H9 (cell line): Measurements from ENCODE around the gene INTS6. TPM values are rescaled to one million over a fixed set of nuclear protein-coding genes. Genes with fewer than 3 reads are reported as not detected.
A peak's percentile ranks its signal among the peaks of the same experiment; 100 is the strongest.

Experiments
- DNase-seq: peaks from one replicate; pipeline ENCODE4 v3.0.0-alpha.2; 2017
- H2AFZ ChIP-seq: one replicate; pipeline ENCODE4 v1.6.1; 2013; ENCODE audit warnings: mild to moderate bottlenecking, low read length, control low read depth, moderate library complexity
- H2AK5ac ChIP-seq: 2 replicates; pipeline ENCODE4 v1.6.1; 2013; ENCODE audit warnings: low read length, control low read depth, mixed read lengths; ENCODE audit not compliant: insufficient read length
- H2BK120ac ChIP-seq: one replicate; pipeline ENCODE4 v1.6.1; 2013; ENCODE audit warnings: low read depth, mild to moderate bottlenecking, low read length, control low read depth, inconsistent platforms; ENCODE audit not compliant: poor library complexity, severe bottlenecking
- H2BK12ac ChIP-seq: 2 replicates; pipeline ENCODE4 v1.6.1; 2013; ENCODE audit warnings: low read length, control low read depth, mixed read lengths, low read depth; ENCODE audit not compliant: insufficient read length
- H2BK15ac ChIP-seq: 2 replicates; pipeline ENCODE4 v1.6.1; 2013; ENCODE audit warnings: low read depth, low read length, control low read depth
- H2BK20ac ChIP-seq: one replicate; pipeline ENCODE4 v1.6.1; 2013; ENCODE audit warnings: low read depth, mild to moderate bottlenecking, low read length, control low read depth, inconsistent platforms; ENCODE audit not compliant: poor library complexity, severe bottlenecking
- H2BK5ac ChIP-seq: 2 replicates; pipeline ENCODE4 v1.6.1; 2013; ENCODE audit warnings: low read length, control low read depth, mixed read lengths; ENCODE audit not compliant: insufficient read length
- H3K14ac ChIP-seq: 2 replicates; pipeline ENCODE4 v1.6.1; 2013; ENCODE audit warnings: low read length, control low read depth; ENCODE audit not compliant: insufficient read depth
- H3K18ac ChIP-seq: 2 replicates; pipeline ENCODE4 v1.6.1; 2013; ENCODE audit warnings: low read depth, mild to moderate bottlenecking, mixed read lengths, low read length, control low read depth; ENCODE audit not compliant: insufficient read length
- H3K23ac ChIP-seq: 2 replicates; pipeline ENCODE4 v1.6.1; 2013; ENCODE audit warnings: low read length, control low read depth, mixed read lengths, low read depth; ENCODE audit not compliant: insufficient read length
- H3K23me2 ChIP-seq: 2 replicates; pipeline ENCODE4 v1.6.1; 2013; ENCODE audit warnings: low read depth, mild to moderate bottlenecking, mixed read lengths, low read length, control low read depth; ENCODE audit not compliant: insufficient read length, poor library complexity, severe bottlenecking
- H3K27ac ChIP-seq: 2 replicates; pipeline ENCODE4 v1.5.1; 2013; ENCODE audit warnings: low read length, control low read depth, mixed read lengths, low read depth; ENCODE audit not compliant: insufficient read length
- H3K27me3 ChIP-seq: 2 replicates; pipeline ENCODE4 v1.6.1; 2013; ENCODE audit warnings: low read length, control low read depth, inconsistent platforms; ENCODE audit not compliant: insufficient read depth
- H3K4ac ChIP-seq: 2 replicates; pipeline ENCODE4 v1.6.1; 2013; ENCODE audit warnings: low read depth, mild to moderate bottlenecking, control low read depth, inconsistent platforms, low read length, moderate library complexity
- H3K4me1 ChIP-seq: 2 replicates; pipeline ENCODE4 v1.6.1; 2013; ENCODE audit warnings: low read length, control low read depth, inconsistent platforms; ENCODE audit not compliant: insufficient read depth
- H3K4me2 ChIP-seq: 2 replicates; pipeline ENCODE4 v1.6.1; 2013; ENCODE audit warnings: low read length, control low read depth, mixed read lengths; ENCODE audit not compliant: insufficient read length, insufficient read depth
- H3K56ac ChIP-seq: 2 replicates; pipeline ENCODE4 v1.6.1; 2013; ENCODE audit warnings: low read depth, mild to moderate bottlenecking, mixed read lengths, low read length, control low read depth; ENCODE audit not compliant: insufficient read length
- H3K79me1 ChIP-seq: 2 replicates; pipeline ENCODE4 v1.6.1; 2013; ENCODE audit warnings: low read depth, mild to moderate bottlenecking, moderate library complexity, low read length, control low read depth, inconsistent platforms; ENCODE audit not compliant: insufficient read depth, poor library complexity, severe bottlenecking
- H3K79me2 ChIP-seq: 2 replicates; pipeline ENCODE4 v1.6.1; 2013; ENCODE audit warnings: low read length, control low read depth, inconsistent platforms; ENCODE audit not compliant: insufficient read depth
- H3K9ac ChIP-seq: 2 replicates; pipeline ENCODE4 v1.6.1; 2013; ENCODE audit warnings: low read length, control low read depth, mixed read lengths; ENCODE audit not compliant: insufficient read length; ENCODE audit errors: extremely low read depth
- H3K9me3 ChIP-seq: one replicate; pipeline ENCODE4 v1.6.1; 2013; ENCODE audit warnings: low read depth, low read length, inconsistent platforms; ENCODE audit not compliant: control insufficient read depth
- H3T11ph ChIP-seq: one replicate; pipeline ENCODE4 v1.6.1; 2013; ENCODE audit warnings: mild to moderate bottlenecking, low read length, control low read depth, inconsistent platforms
- H4K20me1 ChIP-seq: one replicate; pipeline ENCODE4 v1.6.1; 2013; ENCODE audit not compliant: control insufficient read depth, insufficient read length, insufficient read depth
- H4K5ac ChIP-seq: 2 replicates; pipeline ENCODE4 v1.6.1; 2013; ENCODE audit warnings: low read depth, mild to moderate bottlenecking, mixed read lengths, low read length, control low read depth; ENCODE audit not compliant: insufficient read length
- H4K8ac ChIP-seq: replicated peaks from 2 replicates; pipeline ENCODE4 v1.6.1; 2013; ENCODE audit warnings: low read length, control low read depth, mixed read lengths, low read depth; ENCODE audit not compliant: insufficient read length
- H4K91ac ChIP-seq: 2 replicates; pipeline ENCODE4 v1.6.1; 2013; ENCODE audit warnings: low read depth, mild to moderate bottlenecking, moderate library complexity, mixed read lengths, low read length, control low read depth; ENCODE audit not compliant: insufficient read length
- H3K27ac Mint-ChIP-seq, 3 experiments: 2 replicates in 2 of 3; 3 replicates in 1 of 3; pipeline ENCODE4 v1.8.0; 2020 to 2021; ENCODE audit warnings: mixed read lengths in 3 of 3, mild to moderate bottlenecking in 1 of 3, moderate library complexity in 1 of 3
- H3K27me3 Mint-ChIP-seq: 2 replicates; pipeline ENCODE4 v1.8.0; 2021; ENCODE audit warnings: low read depth, mild to moderate bottlenecking, moderate library complexity, mixed read lengths
- H3K36me3 Mint-ChIP-seq, 3 experiments: 2 replicates in 2 of 3; 3 replicates in 1 of 3; pipeline ENCODE4 v1.8.0; 2020 to 2021; ENCODE audit warnings: low read depth in 3 of 3, mixed read lengths in 3 of 3; ENCODE audit not compliant: insufficient read depth in 1 of 3
- H3K4me1 Mint-ChIP-seq, 2 experiments: 2 replicates each; pipeline ENCODE4 v1.8.0; 2020; ENCODE audit warnings: mixed read lengths in 2 of 2
- H3K4me3 Mint-ChIP-seq, 2 experiments: 2 replicates in 1 of 2; 3 replicates in 1 of 2; pipeline ENCODE4 v1.8.0; 2020 to 2021; ENCODE audit warnings: mild to moderate bottlenecking in 2 of 2, mixed read lengths in 2 of 2, moderate library complexity in 1 of 2
- H3K9me3 Mint-ChIP-seq, 2 experiments: 2 replicates in 1 of 2; 3 replicates in 1 of 2; pipeline ENCODE4 v1.8.0; 2020; ENCODE audit warnings: mild to moderate bottlenecking in 2 of 2, mixed read lengths in 2 of 2, moderate library complexity in 1 of 2
- WGBS: extraction: QIAGEN DNeasy Blood & Tissue Kit; methylation state at CpG from one replicate; pipeline ENCODE4 v1.1.7; 2013; ENCODE audit warnings: missing lambda C conversion rate, low lambda C conversion rate, mixed read lengths; ENCODE audit not compliant: insufficient read length; ENCODE audit errors: extremely low coverage; 5-methylcytosine and 5-hydroxymethylcytosine counted together
- total RNA-seq: library from RNA; stranded (reverse); gene quantifications from 2 replicates; pipeline ENCODE4 v1.2.1, GENCODE V29; 2021
- TF ChIP-seq, protein P1 (sequence below): fragments of 200-600 bp; sonication (generic); conservative IDR thresholded peaks from 3 replicates; pipeline ENCODE4 v1.8.0; 2021; ENCODE audit warnings: antibody characterized with exemption, mild to moderate bottlenecking

The INTS6 gene
- total RNA-seq, 1 experiment from 2014 or later: 61.2 TPM

- Histone ChIP-seq H3K27ac (no peak overlapping the region), H4K8ac (no peak overlapping the region), H4K91ac (no peak overlapping the region), H2AFZ (no peak overlapping the region), H2BK20ac (no peak overlapping the region), H2AK5ac (no peak overlapping the region), H3K18ac (no peak overlapping the region), H4K20me1 (no peaks in the 10 kb centered on the region), H3K79me1 (no peaks in the 10 kb centered on the region), H3K23me2 (no peaks in the 10 kb centered on the region), H3K79me2 (no peaks in the 10 kb centered on the region), H3K14ac (no peak overlapping the region), H3K4me1 (peaks cover 5% of the 10 kb centered on the region; the same call in 1 of the 2 replicates), H3K4ac (no peak overlapping the region), H3K4me2 (no peak overlapping the region), H2BK15ac (no peak overlapping the region), H3T11ph (no peak overlapping the region), H2BK5ac (no peak overlapping the region), H2BK12ac (no peak overlapping the region), H3K56ac (no peak overlapping the region), H4K5ac (no peak overlapping the region), H3K23ac (no peak overlapping the region), H3K27me3 (no peaks in the 10 kb centered on the region), H3K9ac (no peak overlapping the region), H2BK120ac (no peak overlapping the region), H3K9me3 (no peaks in the 10 kb centered on the region)
- TF ChIP-seq, protein P1, sequence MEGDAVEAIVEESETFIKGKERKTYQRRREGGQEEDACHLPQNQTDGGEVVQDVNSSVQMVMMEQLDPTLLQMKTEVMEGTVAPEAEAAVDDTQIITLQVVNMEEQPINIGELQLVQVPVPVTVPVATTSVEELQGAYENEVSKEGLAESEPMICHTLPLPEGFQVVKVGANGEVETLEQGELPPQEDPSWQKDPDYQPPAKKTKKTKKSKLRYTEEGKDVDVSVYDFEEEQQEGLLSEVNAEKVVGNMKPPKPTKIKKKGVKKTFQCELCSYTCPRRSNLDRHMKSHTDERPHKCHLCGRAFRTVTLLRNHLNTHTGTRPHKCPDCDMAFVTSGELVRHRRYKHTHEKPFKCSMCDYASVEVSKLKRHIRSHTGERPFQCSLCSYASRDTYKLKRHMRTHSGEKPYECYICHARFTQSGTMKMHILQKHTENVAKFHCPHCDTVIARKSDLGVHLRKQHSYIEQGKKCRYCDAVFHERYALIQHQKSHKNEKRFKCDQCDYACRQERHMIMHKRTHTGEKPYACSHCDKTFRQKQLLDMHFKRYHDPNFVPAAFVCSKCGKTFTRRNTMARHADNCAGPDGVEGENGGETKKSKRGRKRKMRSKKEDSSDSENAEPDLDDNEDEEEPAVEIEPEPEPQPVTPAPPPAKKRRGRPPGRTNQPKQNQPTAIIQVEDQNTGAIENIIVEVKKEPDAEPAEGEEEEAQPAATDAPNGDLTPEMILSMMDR: no peak
- Mint-ChIP-seq H3K36me3 (peaks cover 0 to 3% (median 0%) of the 10 kb centered on the region in 3 experiments; a peak in 2 of 7 replicates), H3K27me3 (no peaks in the 10 kb centered on the region), H3K27ac (peak overlapping the region in 1 of 3 experiments; percentile 13; a peak in 1 of 7 replicates), H3K4me1 (peaks cover 46 to 49% of the 10 kb centered on the region in 2 experiments), H3K4me3 (peak overlapping the region in 1 of 2 experiments; percentile 10; a peak in 1 of 5 replicates), H3K9me3 (no peaks in the 10 kb centered on the region)
- DNase-seq: peak; percentile 71
- no CpG with 5 or more reads among the region's 14 CpGs for WGBS
Measured at GRCh38 chr13:51324714-51325420, 128.0 kb downstream of the INTS6 start.
